ENCODE results near the gene ZNF536. TPM values are rescaled to one million over a fixed set of nuclear protein-coding genes. Genes with fewer than 3 reads are reported as not detected.

Gene ZNF536
- total RNA-seq, 1 experiment from 2014 or later = 0.05 TPM

GRCh38 chr19:30563691-30564090 is 191.5 kb downstream of the ZNF536 start:
- DNase-seq (ENCODE audit: low read depth, low spot score) = no peak
- in situ Hi-C loops (cut with HindIII; ENCODE audit: low pct_unique_long_range_greater_than_20kb, low sequenced_read_pairs) (no loop called here), intact Hi-C loops (cut with micrococcal nuclease; ENCODE audit: unreplicated experiment) (no loop called here)
- ATAC-seq = no peak
- ChIA-PET CTCF (no interaction called here), POLR2A (no interaction called here)
- Histone ChIP-seq H3K4me1 (ENCODE audit: control insufficient read depth, insufficient read depth, low read length) (no peaks in the 10 kb centered on the region), H3K27ac (ENCODE audit: low read length) (no peak overlapping the region), H3K27me3 (ENCODE audit: control insufficient read depth, insufficient read depth, low read length) (peaks cover 14% of the 10 kb centered on the region; the same call in 1 of the 2 replicates), H3K36me3 (ENCODE audit: control insufficient read depth, insufficient read depth, low read length) (no peaks in the 10 kb centered on the region; the same call in 1 of the 2 replicates), H3K9me3 (ENCODE audit: control insufficient read depth, insufficient read depth, low read depth, low read length) (no peaks in the 10 kb centered on the region), H3K4me3 (ENCODE audit: low read depth in 2 of 2, low read length in 2 of 2) (no peak overlapping the region)
- no peak for TF ChIP-seq POLR2AphosphoS5 (IDR thresholded peaks at IDR 0.05; ENCODE audit: low read depth, low read length)
- no peak for TF ChIP-seq TCF7L2 (IDR thresholded peaks at IDR 0.05; ENCODE audit: low read depth, low read length)
- no peak for TF ChIP-seq SIN3A (IDR thresholded peaks at IDR 0.05; ENCODE audit: borderline replicate concordance, insufficient read depth, low read depth, low read length)
- no peak for TF ChIP-seq REST (IDR thresholded peaks at IDR 0.05; ENCODE audit: insufficient read depth in 1 of 2, low read depth in 2 of 2, low read length in 1 of 2)
- TF ChIP-seq, protein P1, sequence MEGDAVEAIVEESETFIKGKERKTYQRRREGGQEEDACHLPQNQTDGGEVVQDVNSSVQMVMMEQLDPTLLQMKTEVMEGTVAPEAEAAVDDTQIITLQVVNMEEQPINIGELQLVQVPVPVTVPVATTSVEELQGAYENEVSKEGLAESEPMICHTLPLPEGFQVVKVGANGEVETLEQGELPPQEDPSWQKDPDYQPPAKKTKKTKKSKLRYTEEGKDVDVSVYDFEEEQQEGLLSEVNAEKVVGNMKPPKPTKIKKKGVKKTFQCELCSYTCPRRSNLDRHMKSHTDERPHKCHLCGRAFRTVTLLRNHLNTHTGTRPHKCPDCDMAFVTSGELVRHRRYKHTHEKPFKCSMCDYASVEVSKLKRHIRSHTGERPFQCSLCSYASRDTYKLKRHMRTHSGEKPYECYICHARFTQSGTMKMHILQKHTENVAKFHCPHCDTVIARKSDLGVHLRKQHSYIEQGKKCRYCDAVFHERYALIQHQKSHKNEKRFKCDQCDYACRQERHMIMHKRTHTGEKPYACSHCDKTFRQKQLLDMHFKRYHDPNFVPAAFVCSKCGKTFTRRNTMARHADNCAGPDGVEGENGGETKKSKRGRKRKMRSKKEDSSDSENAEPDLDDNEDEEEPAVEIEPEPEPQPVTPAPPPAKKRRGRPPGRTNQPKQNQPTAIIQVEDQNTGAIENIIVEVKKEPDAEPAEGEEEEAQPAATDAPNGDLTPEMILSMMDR (IDR thresholded peaks at IDR 0.05) = no peak
- no TSS peak for BruUV-seq (replicated peaks)

- ChIA-PET CTCF (no interaction called here), POLR2A (no interaction called here)
- TF ChIP-seq REST (IDR thresholded peaks at IDR 0.05; ENCODE audit: insufficient read depth in 1 of 2, low read depth in 2 of 2, low read length in 1 of 2) = no peak
- TF ChIP-seq POLR2AphosphoS5 (IDR thresholded peaks at IDR 0.05; ENCODE audit: low read depth, low read length) = no peak
- TF ChIP-seq TCF7L2 (IDR thresholded peaks at IDR 0.05; ENCODE audit: low read depth, low read length) = no peak
- TF ChIP-seq, protein P1 (IDR thresholded peaks at IDR 0.05) = no peak
- no peak for TF ChIP-seq SIN3A (IDR thresholded peaks at IDR 0.05; ENCODE audit: borderline replicate concordance, insufficient read depth, low read depth, low read length)
- ATAC-seq (no peak), DNase-seq (ENCODE audit: low read depth, low spot score) (no peak)
- Histone ChIP-seq H3K4me3 (ENCODE audit: low read depth in 2 of 2, low read length in 2 of 2) (no peak overlapping the region), H3K27ac (ENCODE audit: low read length) (no peak overlapping the region), H3K27me3 (ENCODE audit: control insufficient read depth, insufficient read depth, low read length) (peaks cover 10% of the 10 kb centered on the region; the same call in 1 of the 2 replicates), H3K9me3 (ENCODE audit: control insufficient read depth, insufficient read depth, low read depth, low read length) (no peaks in the 10 kb centered on the region), H3K4me1 (ENCODE audit: control insufficient read depth, insufficient read depth, low read length) (no peaks in the 10 kb centered on the region), H3K36me3 (ENCODE audit: control insufficient read depth, insufficient read depth, low read length) (no peaks in the 10 kb centered on the region; the same call in 1 of the 2 replicates)
- intact Hi-C loops (cut with micrococcal nuclease; ENCODE audit: unreplicated experiment) (no loop called here), in situ Hi-C loops (cut with HindIII; ENCODE audit: low pct_unique_long_range_greater_than_20kb, low sequenced_read_pairs) (no loop called here)
- no TSS peak for BruUV-seq (replicated peaks)
Measured at GRCh38 chr19:30564551-30565011, 192.4 kb downstream of the ZNF536 start.
